NCI-H2081 (cell line): ENCODE results near the gene CAPN3.
"Not testable (repeated sequence)": the region's sequence is repeated elsewhere in the genome, so short reads cannot be mapped to it uniquely, and the experiment has no call there.

Experiments
- DNase-seq, 2 experiments: peaks; one replicate each; lab custom pipeline; 2025; lab: John Stamatoyannopoulos, UW

Gene CAPN3

DNA sequence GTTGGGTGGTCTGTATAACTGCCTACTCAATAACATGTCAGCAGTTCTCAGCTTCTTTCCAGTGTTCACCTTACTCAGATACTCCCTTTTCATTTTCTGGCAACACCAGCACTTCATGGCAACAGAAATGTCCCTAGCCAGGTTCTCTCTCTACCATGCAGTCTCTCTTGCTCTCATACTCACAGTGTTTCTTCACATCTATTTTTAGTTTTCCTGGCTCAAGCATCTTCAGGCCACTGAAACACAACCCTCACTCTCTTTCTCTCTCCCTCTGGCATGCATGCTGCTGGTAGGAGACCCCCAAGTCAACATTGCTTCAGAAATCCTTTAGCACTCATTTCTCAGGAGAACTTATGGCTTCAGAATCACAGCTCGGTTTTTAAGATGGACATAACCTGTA is at the start of gene CAPN3:
Gene CAPN3 (plus strand): TSS at position 253 of the 400 bp plus-strand sequence. CDS start 305 bp downstream, outside the sequence.
- no peak for DNase-seq

DNA sequence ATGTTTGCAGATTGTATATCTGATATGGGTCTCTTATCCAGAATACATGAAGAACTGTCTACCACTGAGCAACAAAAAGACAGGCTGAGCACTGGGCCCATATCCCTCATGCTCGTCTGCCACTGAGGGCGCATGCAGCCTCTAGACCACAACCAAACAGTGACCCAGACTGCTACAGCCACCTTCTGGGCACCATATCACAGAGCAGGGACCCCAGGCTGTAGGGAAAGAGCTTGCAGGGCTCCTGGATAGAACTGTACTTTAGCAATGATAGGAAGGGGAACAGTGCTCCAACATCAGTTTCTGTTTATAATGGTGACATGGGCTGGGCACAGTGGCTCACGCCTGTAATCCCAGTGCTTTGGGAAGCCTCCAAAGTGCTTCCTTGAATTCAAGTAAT is 45.8 kb upstream of the CAPN3 start:
- DNase-seq, result no peak

DNA sequence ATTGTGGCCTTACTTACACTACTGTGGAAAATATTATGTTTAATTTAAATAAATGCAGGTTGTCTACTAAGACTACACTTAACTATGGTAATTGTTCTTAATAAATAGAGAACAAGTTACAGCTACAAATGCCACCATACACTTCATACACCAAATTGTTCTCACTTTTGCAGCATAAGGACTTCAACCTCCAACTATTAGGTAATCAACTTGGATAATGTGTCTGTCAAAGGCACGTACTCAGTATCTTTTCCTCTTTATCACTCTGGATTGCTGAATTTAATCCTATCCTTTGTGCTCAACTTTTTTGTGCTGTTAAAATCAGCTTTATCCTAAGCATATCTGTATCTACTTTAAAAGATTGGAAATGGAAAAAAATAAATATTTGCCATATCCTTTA is 44.5 kb upstream of the CAPN3 start:
- DNase-seq, result no peak

DNA sequence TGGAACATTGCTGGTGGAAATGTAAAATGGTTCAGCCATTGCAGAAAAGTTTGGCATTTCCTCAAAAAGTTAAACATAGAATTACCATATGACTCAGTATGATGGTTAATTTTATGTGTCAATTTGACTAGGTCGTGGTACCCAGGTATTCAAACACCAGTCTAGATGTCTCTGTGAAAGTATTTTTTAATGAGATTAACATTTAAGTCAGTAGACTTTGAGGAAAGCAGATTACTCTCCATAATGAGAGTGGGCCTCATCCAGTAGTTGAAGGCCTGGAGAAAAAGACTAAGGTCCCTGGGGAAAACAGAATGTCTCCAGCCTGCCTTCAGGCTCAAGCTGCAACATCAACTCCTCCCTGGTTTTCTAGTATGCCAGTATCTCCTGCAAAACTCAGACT is 43.8 kb upstream of the CAPN3 start:
- DNase-seq, result no peak

DNA sequence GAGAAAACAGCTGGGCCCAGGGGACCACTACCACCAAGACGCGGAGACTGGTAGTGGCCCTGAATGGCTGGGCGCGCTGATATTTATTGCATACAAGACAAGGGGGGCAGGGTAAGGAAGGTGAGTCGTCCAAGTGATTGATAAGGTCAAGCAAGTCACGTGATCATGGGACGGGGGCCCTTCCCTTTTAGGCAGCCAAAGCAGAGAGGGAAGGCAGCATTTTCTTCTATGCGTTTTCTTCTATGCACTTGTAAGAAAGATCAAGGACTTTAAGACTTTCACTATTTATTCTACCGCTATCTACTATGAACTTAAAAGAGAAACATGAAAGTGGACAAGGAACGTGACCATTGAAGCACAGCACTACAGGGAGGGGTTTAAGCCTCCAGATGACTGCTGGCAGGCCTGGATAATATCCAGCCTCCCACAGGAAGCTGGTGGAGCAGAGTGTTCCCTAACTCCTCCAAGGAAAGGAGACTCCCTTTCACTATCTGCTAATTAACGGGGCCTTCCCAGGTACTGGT is 43.0 kb upstream of the CAPN3 start:
- DNase-seq, result not testable (repeated sequence)

DNA sequence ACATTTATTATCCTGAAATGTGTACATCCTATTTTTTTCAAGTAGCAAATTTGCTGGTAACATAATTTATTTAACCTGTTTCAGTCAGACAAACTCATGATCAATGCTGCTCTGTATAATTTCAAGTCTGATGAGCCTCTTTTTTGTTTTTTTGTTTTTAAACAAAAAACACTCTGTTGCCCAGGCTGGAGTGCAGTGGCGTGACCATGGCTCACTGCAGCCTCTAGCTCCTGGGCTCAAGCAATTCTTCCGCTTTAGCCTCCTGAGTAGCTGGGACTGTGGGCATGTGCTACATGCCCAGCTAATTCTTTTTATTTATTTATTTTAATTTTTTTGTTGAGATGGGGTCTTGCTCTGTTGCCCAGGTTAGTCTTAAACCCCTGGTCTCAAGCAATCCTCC is 40.1 kb upstream of the CAPN3 start:
- DNase-seq, result no peak

DNA sequence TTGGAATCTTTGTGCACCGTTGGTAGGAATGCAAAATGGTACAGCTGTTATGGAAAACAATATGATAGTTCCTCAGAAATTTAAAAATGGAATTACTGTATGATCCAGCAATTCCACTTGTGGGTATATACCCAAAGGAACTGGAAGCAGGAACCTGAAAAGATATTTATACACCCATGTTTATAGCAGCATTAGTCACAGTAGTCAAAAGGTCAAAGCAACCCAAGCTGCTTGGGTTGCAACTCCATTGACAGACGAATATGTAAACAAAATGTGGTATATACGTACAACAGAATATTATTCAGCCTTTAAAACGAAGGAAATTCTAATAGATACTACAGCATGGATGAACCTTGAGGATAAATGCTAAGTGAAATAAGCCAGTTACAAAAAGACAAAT is 35.0 kb upstream of the CAPN3 start:
- DNase-seq, result no peak

DNA sequence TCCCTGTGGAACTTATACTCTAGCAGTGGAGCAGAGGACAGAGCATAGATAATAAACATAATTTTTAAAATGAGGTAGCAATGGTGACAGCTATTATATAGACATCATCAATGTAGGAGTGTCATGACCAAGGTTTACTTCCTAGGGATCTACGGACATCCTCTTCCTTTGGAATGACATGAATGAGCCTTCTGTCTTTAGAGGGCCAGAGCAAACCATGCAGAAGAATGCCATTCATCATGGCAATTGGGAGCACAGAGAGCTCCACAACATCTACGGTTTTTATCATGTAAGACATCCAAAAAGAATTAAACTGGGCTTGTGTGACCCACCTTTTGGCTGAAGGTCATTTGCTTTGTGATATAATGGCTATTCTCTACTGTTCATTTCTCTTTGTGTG is 30.1 kb upstream of the CAPN3 start:
- DNase-seq, result no peak

DNA sequence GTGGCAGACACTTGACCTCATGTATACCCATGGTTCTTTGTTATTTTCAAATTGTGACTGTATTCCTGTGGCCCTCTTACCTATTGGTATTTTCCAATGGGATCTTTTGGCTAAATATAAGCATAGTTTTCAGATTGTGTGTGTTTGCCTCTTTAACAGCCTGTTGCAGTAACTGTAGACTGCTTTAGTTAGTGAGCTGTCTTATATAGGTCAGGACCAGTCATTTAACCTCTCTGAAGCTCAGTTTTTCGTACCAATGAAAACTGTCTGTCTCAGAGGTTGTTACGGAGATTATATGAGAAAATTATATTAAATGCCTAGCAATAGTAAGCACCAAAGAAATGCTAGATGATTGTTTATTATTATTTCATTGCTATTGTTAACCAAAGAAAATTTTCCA is 29.3 kb upstream of the CAPN3 start:
- DNase-seq, result no peak

DNA sequence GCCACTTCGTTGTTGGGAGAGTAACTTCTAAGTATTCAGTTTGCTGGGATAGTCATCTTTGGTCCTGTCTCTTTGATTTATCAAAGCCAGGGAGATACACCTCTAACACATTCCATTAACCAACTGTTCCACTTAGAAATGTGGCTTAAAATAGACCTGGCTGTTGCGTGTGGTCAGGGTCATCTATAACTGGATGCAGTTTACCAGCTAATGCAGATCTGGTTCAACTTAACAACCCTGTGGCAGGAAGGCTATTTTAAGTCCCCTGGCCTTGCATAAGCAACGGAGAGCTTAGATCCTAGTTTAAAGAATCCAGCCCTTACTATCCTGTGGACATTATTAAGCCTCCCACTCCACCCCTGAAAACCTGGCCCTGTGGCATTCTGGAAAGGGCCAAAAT is 28.1 kb upstream of the CAPN3 start:
- no peak for DNase-seq

DNA sequence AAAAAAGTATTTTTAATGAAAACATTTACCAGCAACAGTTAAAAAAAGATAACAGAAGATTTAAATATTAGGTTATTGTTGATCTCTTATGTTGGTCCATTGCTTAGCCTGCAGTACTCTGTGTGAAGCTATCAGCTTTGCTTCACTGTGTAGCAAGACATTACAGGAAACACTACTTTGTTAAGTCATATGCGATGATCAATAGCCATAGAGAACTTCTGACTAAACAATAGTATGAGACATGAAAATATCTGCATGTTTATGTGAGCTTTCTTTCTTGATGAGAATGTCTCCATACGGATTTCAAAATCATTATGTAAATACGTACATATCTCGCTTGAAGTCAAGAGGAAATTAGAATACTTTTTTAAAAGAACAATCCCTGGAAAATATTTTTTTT is 27.0 kb upstream of the CAPN3 start:
- no peak for DNase-seq

DNA sequence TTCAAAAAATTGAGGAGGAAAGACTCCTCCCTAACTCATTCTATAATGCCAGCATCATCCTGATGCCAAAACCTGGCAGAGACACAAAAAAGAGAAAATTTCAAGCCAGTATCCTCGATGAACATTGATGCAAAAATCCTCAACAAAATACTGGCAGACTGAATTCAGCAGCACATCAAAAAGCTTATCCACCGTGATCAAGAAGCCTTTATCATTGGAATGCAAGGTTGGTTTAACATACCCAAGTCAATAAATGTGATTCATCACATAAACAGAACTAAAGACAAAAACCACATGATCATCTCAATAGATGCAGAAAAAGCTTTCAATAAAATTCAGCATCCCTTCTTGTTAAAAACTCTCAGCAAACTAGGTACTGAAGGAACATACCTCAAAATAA is 24.2 kb upstream of the CAPN3 start:
- DNase-seq, result no peak

DNA sequence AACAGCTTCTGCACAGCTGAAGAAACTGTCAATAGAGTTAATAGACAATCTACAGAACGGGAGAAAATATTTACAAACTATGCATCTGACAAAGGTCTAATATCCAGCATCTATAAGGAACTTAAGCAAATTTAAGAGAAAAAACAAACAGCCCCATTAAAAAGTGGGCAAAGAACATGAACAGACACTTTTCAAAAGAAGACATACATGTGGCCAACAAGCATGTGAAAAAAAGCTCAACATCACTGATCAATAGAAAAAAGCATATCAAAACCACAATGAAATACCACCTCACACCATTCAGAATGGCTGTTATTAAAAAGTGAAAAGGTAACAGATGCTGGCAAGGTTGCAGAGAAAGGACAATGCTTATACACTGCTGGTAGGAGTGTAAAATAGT is 22.7 kb upstream of the CAPN3 start:
- not testable (repeated sequence) for DNase-seq

DNA sequence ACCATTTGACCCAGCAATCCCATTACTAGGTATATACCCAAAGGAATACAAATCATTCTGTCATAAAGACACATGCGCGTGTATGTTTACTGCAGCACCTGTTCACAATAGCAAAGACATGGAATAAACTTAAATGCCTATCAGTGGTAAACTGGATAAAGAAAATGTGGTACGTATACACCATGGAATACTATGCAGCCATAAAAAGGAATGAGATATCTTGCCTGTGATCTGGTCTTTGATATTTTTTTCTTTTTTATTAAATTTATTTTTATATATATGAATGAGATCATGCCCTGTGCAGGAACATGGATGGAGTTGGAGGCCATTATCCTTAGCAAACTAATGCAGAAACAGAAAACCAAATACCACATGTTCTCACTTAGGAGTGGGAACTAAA is 22.2 kb upstream of the CAPN3 start:
- not testable (repeated sequence) for DNase-seq

DNA sequence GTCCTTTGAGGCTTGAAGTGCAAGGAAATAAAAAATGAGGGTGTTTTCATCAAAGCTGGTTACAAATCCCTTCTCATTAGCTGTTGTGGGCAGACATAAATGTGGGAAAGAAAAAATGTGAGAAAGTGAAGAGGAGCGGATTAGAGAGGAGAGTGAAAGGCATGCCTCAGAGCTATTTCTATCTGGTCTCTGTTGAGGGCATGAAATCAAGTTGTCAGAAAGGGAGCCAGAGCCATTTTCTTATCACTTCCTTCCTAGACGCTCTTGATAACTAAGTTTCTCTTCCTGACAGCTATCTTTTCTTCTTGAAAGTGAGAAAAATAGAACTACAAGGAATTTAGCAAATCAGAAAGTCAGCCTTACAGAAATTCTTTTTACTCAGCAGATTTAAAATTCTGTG is 20.8 kb upstream of the CAPN3 start:
- no peak for DNase-seq

DNA sequence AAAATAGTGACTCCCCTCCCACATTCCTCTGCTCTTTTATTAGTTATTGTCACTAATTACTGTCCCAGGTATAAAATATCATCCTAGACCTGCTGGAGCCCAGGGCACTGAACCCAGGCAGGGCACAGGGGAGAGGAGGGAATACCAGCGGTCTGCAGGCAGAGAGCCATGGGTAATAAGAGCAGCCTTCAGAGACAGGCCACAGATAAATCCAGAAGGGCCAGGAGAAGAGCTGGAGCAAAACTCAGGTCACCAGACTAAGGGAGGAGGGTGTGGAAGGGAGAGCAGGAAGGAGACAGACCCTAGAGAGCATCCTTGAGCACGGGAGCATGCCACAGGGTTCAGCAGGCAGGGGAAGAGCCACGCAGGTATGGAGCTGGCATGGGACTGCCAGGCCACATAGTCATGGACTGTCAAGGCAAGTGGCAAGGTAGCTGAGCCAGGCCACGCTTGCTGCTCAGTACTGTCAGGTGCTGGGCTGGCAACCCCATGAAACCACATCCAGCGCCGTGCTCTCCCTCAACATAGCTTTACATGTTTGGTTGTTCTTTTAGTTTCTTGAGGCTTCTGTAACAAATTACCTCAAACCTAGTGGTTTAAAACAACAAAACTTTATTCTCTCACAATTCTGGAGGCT is 15.6 kb upstream of the CAPN3 start:
- DNase-seq, result no peak

DNA sequence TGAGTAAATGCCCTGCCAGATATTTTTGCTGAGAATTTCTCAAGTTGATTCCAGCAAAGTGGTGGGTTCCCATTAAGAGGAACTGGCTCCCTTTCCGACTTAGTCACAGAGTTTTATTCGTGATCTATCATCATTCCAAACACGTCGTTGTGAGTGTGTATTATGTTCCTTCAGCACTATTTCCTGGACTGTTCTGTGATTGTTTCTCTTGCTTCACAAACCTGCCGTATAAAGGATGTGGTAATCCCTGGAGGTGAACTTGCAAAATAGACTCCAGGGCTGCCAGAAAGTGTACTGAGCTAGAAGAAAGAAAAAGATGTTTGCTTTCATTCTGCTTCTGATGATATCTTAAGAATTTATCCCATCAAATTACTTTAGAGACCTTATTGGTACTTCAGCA is 14.5 kb upstream of the CAPN3 start:
- no peak for DNase-seq

DNA sequence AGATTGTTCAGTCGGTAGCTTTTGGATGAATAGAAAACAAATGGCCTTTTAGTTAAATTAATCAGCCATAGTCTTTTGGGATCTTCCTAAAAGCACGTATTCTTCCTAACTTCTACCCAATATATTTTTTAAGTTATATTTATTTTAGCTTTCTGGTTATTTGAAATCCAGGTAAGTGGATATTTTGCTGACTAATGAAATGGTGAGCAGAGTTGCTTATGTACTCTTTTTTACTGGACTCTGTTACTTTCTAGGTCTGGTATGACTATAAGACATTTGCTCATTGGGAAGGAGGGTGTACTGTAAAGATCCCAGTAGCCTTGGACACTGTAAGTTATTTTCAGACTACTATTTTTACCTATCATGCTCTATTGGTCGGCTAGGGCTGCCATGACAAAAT is 13.8 kb upstream of the CAPN3 start:
- DNase-seq, result no peak

DNA sequence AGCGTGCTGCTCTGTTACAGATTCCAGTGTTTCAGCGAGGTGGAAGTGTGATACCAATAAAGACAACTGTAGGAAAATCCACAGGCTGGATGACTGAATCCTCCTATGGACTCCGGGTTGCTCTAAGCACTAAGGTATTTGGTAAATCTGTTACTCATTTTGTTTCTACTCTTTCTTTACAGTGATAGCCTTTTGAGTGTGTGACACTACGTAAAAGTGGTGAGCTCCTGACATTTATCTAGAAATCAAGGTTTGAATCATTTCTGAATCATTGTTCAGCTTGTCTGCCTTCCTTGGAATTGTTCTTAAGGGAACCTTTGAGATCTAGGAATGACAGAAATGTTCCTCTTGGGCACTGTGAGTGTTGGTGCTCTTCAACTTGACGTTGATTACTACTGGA is 11.2 kb upstream of the CAPN3 start:
- no peak for DNase-seq

DNA sequence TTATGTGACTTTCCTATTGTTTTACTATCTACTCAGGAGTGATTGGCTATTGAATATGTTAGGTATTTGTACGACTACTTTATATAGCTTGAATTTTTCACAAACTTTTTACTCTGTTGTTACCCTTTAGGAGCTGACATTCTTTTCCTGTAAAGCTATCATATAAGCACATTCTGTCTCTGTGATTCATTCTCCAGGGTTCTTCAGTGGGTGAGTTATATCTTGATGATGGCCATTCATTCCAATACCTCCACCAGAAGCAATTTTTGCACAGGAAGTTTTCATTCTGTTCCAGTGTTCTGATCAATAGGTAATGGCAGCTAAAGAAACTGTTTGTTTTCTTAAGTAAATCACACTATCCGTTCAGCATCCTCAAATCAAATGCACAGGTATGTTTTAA is 10.1 kb upstream of the CAPN3 start:
- no peak for DNase-seq

DNA sequence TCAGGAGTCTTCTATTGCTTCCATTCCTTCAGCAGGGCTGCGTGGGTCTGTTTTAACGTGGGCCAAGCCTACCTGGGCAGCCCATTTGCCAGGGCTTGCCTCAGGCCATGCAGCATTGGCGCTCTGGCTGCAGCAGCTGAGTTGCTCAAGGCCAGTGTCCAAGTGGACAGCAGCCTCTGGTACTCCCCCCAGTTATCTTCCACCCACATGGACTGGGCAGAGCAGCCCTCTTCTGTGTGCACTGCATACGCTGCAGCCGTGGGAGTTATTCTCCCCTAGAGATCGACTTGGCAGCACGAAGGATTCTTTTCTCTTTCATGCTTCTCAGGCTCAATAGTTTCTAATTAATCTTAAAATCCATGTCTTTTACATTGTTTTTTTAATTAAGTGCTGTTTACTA is 6.9 kb upstream of the CAPN3 start:
- DNase-seq, result no peak

DNA sequence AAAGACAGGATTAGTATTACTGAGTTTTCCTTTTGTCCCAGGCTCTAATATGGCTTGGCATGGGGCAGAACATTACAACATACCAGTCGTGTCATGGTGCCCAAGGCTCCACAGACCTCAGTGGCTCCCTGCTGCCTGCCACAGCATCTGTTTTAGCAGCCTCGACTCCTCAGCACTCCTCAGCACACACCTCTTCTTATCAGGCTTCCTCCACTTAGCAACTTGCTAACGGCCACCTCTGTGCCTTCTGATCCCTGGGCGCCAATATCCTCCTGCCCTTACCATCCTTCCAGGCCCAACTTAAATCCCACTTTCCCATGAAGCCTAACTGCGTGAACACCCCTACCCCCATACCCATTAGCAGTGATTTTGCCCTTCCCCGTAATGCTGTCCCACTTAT is 6.2 kb upstream of the CAPN3 start:
- DNase-seq, result no peak

DNA sequence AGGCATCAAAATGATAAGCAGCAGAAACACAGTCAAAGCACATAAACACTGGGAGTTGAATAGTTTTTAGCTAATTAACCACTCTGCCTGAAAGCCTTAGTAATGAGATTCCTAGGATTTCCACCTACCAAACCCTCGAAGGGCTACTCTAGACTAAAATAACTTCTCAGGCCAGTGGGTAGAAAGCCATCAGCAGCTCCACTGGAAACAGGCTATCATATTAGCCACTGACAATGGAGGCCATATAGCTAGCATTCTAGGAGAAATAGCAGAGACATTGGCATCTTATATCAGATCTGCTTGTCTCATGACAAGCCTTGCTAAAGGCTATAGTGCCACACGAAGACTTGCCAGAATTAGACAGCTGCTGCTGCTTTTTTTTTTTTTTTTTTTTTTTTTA is 4.5 kb upstream of the CAPN3 start:
- DNase-seq, result no peak

DNA sequence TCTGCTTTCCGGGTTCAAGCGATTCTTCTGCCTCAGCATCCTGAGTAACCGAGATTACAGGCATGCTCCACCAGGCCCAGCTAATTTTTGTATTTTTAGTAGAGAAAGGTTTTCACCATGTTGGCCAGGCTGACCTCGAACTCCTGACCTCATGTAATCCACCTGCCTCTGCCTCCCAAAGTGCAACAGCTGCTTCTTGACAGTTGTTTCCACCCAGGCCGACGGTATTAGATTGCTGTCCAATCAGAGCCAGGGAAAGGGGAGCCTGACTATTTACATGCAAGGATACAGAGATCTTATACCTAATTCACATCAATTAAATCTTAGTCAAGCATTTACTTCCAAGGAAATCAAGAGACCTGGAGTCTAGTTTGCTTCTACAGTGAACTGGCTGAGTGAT is 4.0 kb upstream of the CAPN3 start:
- no peak for DNase-seq

DNA sequence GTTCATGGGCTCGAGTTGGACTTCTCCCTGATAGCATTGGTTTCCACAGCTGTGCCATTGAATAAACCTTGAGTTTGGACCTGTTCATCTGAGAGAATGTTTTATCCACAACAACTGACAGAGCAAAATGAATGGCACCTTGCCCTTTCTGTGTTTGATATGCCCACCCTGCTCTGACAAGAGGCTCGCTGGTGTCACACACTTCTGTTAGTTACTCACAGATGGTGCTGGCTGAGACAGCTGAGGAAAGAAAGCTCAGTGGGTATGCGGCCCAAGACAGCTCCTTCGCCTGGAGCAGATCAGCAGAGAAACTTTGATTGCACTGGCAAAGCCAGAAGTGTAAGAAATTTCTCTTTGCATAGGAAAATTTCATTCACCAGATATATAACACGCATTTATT is 2.5 kb upstream of the CAPN3 start:
- DNase-seq, result no peak
